Heart left ventricle (tissue), 13 donors: ENCODE results near the gene NAPA.

Experiments
- CTCF ChIP-seq, 12 donors: fragments of 200-600 bp; sonication (generic) in 4 of 12; IDR thresholded peaks; one replicate each; pipeline versions ENCODE4 v1.5.0 to v1.8.0; 2018 to 2022; ENCODE audit warnings: antibody characterized with exemption in 12 of 12, mild to moderate bottlenecking in 5 of 12
- POLR2A ChIP-seq, 2 donors: fragments of 450-650 bp; IDR thresholded peaks; one replicate each; pipeline ENCODE4 v1.6.1; 2017; ENCODE audit warnings: antibody characterized with exemption in 2 of 2, mild to moderate bottlenecking in 2 of 2, moderate library complexity in 2 of 2
- donor health status: ischemic (EF 13 %, LVEDD 7.1; RV severe dilation, severe dysfunction).
- donor health status: DM: no; HTN: yes; CAD: no.
- donor health status: DM: no; HTN: no; CAD: no.
- donor health status: ischemic (EF 25% LVEDD 6.9; RV normal size, moderate dysfunction).
- donor health status: ischemic (EF 25% LVEDD 5.7; RV mildly dilated, moderate dysfunction).
- donor health status: ischemic (EF 35%, LVEDD 5.7; RV mildly dilated, moderate dysfunction).
- donor health status: nonischemic (EF 11% LVEDD 7.7; RV severe dilation, severe dysfunction).
- donor health status: DM: yes; HTN: yes; CAD: no.
- donor health status: PGD.
- donor health status: ischemic (EF 29% LVEDD 5.4; RV normal size, mild dysfunction).
- donor health status: nonischemic (EF 23%, LVEDD 6.1; RV moderate dilation, normal function).

- TF ChIP-seq POLR2A (IDR thresholded peaks at IDR 0.05) (no peak), CTCF (IDR thresholded peaks at IDR 0.05) (no peak)
Measured at GRCh38 chr19:47503130-47503825, 11.6 kb downstream of the NAPA start.
